Glutamatergic neuron (in vitro differentiated cells): ENCODE measurements around the gene ACOXL. TPM values are rescaled to one million over a fixed set of nuclear protein-coding genes. Genes with fewer than 3 reads are reported as not detected.
A peak's percentile ranks its signal among the peaks of the same experiment; 100 is the strongest.

ENCODE experiments used
- DNase-seq: peaks from one replicate; pipeline ENCODE4 v3.0.0; 2022
- H3K27ac Mint-ChIP-seq: one replicate; pipeline ENCODE4 v1.8.0; 2020; ENCODE audit warnings: mild to moderate bottlenecking, mixed read lengths, inconsistent platforms; ENCODE audit not compliant: unreplicated experiment
- H3K27me3 Mint-ChIP-seq: one replicate; pipeline ENCODE4 v1.8.0; 2020; ENCODE audit warnings: mild to moderate bottlenecking, moderate library complexity, mixed read lengths, inconsistent platforms; ENCODE audit not compliant: unreplicated experiment
- H3K36me3 Mint-ChIP-seq: one replicate; pipeline ENCODE4 v1.8.0; 2020; ENCODE audit warnings: mild to moderate bottlenecking, mixed read lengths, inconsistent platforms; ENCODE audit not compliant: unreplicated experiment
- H3K4me1 Mint-ChIP-seq: one replicate; pipeline ENCODE4 v1.8.0; 2020; ENCODE audit warnings: mild to moderate bottlenecking, low read depth, mixed read lengths, inconsistent platforms; ENCODE audit not compliant: unreplicated experiment
- H3K4me3 Mint-ChIP-seq: one replicate; pipeline ENCODE4 v1.8.0; 2020; ENCODE audit warnings: mild to moderate bottlenecking, mixed read lengths, inconsistent platforms; ENCODE audit not compliant: unreplicated experiment
- H3K9me3 Mint-ChIP-seq: one replicate; pipeline ENCODE4 v1.8.0; 2020; ENCODE audit warnings: mild to moderate bottlenecking, moderate library complexity, mixed read lengths, inconsistent platforms; ENCODE audit not compliant: unreplicated experiment
- total RNA-seq: library from RNA; stranded (reverse); fragmentation: NEBNext Ultra II Directional; extraction: Animal tissue kit (Norgen Biotek cat#: 25700); gene quantifications from one replicate; pipeline ENCODE4 v1.2.1, GENCODE V29; 2021; ENCODE audit not compliant: unreplicated experiment
- TF ChIP-seq, protein P1 (sequence below): fragments of 200-600 bp; sonication (generic); IDR thresholded peaks from one replicate; pipeline ENCODE4 v1.5.0; 2021; ENCODE audit not compliant: partially characterized antibody, unreplicated experiment

The ACOXL gene
- total RNA-seq, 1 donor from 2014 or later = 1.4 TPM

DNA sequence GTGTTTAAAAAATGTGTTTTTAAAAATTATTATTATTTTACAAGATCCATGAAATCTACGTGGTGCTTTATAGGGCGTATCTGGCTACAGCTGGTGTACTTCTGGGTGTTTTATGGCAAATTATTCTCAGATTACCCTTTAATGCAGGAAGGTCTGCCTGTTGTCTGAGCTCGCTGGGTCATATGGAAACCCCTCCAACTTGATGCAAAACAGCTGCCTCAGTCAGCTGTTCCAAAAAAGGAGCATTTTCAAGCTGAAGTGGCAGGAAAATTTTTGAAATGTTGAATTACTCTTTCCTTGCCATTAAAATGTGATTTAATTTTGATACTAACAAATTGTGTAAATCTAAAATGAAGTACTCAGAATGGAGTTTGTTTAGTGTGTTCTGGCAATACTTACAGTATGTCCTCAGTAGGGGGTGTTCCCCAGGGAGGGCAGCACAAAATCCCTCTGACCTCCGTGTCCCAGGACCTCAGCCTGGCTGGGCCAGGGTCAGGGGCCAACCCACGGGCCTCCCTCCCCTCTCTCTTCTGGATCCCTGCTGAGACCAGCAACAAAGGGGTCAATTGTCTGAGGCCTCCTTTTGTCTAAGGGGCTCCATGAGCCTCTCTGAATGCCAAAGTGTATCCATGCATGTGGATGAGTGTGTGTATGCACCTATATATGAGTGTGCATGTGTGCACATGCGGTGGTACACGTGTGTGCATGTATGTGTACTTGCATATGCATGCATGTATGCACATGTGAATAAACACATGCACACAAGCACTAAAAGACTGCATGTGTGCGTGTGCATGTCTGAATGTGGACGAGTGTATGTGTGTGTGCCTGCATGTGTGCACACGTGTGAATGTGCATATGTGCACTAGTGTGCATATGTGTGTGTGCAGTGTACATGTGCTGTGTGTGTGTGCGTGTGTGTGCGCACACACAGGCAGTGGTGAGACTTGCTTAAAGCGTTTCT is 105.4 kb downstream of the ACOXL start:
- no peak overlapping the region for H3K4me3 Mint-ChIP-seq
- H3K27me3 Mint-ChIP-seq = peaks cover 2% of the 10 kb centered on the region
- DNase-seq = no peak
- H3K9me3 Mint-ChIP-seq = no peaks in the 10 kb centered on the region
- peak overlapping the region; percentile 25 for H3K27ac Mint-ChIP-seq
- peaks cover 3% of the 10 kb centered on the region for H3K4me1 Mint-ChIP-seq
- TF ChIP-seq, protein P1, sequence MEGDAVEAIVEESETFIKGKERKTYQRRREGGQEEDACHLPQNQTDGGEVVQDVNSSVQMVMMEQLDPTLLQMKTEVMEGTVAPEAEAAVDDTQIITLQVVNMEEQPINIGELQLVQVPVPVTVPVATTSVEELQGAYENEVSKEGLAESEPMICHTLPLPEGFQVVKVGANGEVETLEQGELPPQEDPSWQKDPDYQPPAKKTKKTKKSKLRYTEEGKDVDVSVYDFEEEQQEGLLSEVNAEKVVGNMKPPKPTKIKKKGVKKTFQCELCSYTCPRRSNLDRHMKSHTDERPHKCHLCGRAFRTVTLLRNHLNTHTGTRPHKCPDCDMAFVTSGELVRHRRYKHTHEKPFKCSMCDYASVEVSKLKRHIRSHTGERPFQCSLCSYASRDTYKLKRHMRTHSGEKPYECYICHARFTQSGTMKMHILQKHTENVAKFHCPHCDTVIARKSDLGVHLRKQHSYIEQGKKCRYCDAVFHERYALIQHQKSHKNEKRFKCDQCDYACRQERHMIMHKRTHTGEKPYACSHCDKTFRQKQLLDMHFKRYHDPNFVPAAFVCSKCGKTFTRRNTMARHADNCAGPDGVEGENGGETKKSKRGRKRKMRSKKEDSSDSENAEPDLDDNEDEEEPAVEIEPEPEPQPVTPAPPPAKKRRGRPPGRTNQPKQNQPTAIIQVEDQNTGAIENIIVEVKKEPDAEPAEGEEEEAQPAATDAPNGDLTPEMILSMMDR = no peak
- H3K36me3 Mint-ChIP-seq = no peaks in the 10 kb centered on the region

DNA sequence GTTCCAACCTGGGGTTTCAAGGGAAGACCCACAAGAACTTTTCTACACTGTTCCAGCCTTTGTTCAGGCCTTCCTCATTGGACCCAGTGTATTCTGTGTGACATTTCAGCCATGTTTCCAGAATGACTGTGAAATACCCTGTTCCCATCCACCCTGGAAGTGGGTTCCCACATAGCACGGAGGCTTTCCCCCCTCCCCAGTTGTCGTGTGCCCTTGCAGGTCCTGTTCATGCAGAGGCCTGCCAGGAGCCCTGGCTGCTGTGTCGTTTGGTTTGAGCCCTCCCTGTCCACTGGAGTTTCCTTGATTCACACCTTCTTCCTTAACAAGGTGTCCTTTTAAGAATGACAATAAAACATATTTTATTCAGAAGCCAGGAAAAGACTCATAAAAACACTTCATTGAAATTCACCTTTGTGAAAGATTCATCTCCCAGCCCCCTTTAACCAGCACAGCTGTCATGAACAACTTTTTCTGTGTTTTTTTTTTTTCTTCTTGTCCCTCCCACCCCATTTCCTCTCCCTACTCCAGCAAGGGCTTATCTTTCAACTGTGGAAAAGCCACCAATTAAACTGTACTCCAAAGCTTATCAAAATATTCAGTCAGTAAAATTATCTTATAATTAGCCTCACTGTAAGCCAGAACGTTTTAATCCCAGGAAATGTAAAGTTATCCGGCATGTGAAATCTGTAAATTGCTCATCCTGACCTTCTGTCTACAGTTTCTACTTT is 106.4 kb downstream of the ACOXL start:
- TF ChIP-seq, protein P1 = no peak
- H3K27me3 Mint-ChIP-seq = peaks cover 2% of the 10 kb centered on the region
- no peaks in the 10 kb centered on the region for H3K9me3 Mint-ChIP-seq
- no peak overlapping the region for H3K27ac Mint-ChIP-seq
- DNase-seq = no peak
- H3K36me3 Mint-ChIP-seq = no peaks in the 10 kb centered on the region
- no peak overlapping the region for H3K4me3 Mint-ChIP-seq
- peaks cover 3% of the 10 kb centered on the region for H3K4me1 Mint-ChIP-seq

DNA sequence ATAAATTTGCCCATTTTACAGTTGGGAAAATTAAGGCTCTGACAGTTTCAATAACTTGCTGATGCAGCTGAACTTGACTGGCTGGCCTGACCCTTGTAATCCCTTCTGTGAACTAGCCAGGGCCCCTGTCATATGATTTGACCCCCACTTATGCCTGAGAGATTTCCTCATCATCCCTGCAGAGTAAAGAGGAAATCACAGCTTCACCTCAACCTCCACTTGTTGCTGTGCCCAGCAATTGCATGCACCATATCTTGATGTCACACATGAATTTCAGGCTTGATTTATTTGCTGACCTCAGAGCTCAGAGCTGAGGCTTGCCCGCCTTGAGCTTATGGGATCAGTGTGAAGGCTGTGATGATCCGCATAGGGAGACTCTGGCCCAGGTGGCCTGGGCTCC is 108.1 kb downstream of the ACOXL start:
- Mint-ChIP-seq H3K36me3 (no peaks in the 10 kb centered on the region), H3K27me3 (peaks cover 3% of the 10 kb centered on the region), H3K4me1 (peaks cover 3% of the 10 kb centered on the region), H3K27ac (no peak overlapping the region), H3K4me3 (no peak overlapping the region), H3K9me3 (no peaks in the 10 kb centered on the region)
- no peak for DNase-seq
- TF ChIP-seq, protein P1 = no peak

DNA sequence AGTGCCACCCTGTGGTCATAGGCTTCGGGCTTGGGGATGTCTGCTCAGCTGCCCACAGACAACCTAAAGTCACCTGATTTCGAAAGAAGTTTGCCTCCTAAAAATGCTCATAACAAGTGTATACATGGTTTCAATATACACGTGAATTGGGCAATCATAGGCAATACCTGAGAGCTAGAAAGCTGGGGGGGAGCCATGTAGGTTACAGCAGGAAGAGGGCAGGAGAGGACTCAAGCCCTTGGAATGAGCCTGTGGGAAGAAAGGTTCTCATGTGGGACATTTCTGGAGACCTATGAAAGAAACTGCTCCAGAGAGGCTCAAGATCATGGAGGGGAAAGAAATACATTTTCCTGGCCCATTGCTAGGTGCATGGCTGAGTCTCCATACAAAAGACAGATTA is 109.7 kb downstream of the ACOXL start:
- DNase-seq = no peak
- Mint-ChIP-seq H3K4me3 (no peak overlapping the region), H3K36me3 (no peaks in the 10 kb centered on the region), H3K27ac (no peak overlapping the region), H3K9me3 (no peaks in the 10 kb centered on the region), H3K27me3 (peaks cover 6% of the 10 kb centered on the region), H3K4me1 (peaks cover 3% of the 10 kb centered on the region)
- TF ChIP-seq, protein P1 = no peak
